HepG2 (cell line): ENCODE data around the gene TM9SF3. TPM values are rescaled to one million over a fixed set of nuclear protein-coding genes. Genes with fewer than 3 reads are reported as not detected.

Experiments
- ARNT2 ChIP-seq: sonication (generic); formaldehyde crosslinking; IDR thresholded peaks from 2 replicates; pipeline ENCODE4 v1.8.0; 2022; ENCODE audit warnings: mild to moderate bottlenecking, low read depth, missing genetic modification reagents, moderate library complexity
- CBX5 ChIP-seq: sonication (generic); formaldehyde crosslinking; IDR thresholded peaks from 2 replicates; pipeline ENCODE4 v1.4.0; 2020; ENCODE audit warnings: missing genetic modification reagents, borderline replicate concordance
- CEBPB ChIP-seq: IDR thresholded peaks from 2 replicates; pipeline ENCODE4 v1.6.1; 2011; ENCODE audit warnings: low read depth, low read length, improper control_type of control experiment, borderline replicate concordance
- EP300 ChIP-seq, 3 experiments: sonication (generic) in 1 of 3; formaldehyde crosslinking in 1 of 3; IDR thresholded peaks; 2 replicates each; pipeline versions ENCODE4 v1.5.1 to v1.6.1; 2011 to 2020; ENCODE audit warnings: low read depth in 2 of 3, low read length in 2 of 3, borderline replicate concordance in 1 of 3, improper control_type of control experiment in 1 of 3, mild to moderate bottlenecking in 1 of 3, missing genetic modification reagents in 1 of 3, moderate library complexity in 1 of 3
- HNRNPK ChIP-seq: fragments of 200-400 bp; formaldehyde crosslinking; IDR thresholded peaks from 2 replicates; pipeline ENCODE4 v1.6.1; 2018; ENCODE audit warnings: low read length, low read depth, moderate library complexity, mild to moderate bottlenecking; ENCODE audit not compliant: poor library complexity, severe bottlenecking
- HOXA9 ChIP-seq: sonication (generic); formaldehyde crosslinking; IDR thresholded peaks from 2 replicates; pipeline ENCODE4 v1.8.1; 2022; ENCODE audit warnings: missing genetic modification reagents, mild to moderate bottlenecking, moderate library complexity, borderline replicate concordance
- KDM4B ChIP-seq: sonication (generic); formaldehyde crosslinking; IDR thresholded peaks from 2 replicates; pipeline ENCODE4 v1.4.0; 2020; ENCODE audit warnings: missing genetic modification reagents
- KLF12 ChIP-seq: sonication (generic); formaldehyde crosslinking; IDR thresholded peaks from 2 replicates; pipeline ENCODE4 v1.4.0; 2020; ENCODE audit warnings: missing genetic modification reagents, borderline replicate concordance
- KLF6 ChIP-seq: IDR thresholded peaks from 2 replicates; pipeline ENCODE4 v1.8.0; 2016; ENCODE audit warnings: missing biosample characterization, missing genetic modification reagents
- MYC ChIP-seq: sonication (generic); formaldehyde crosslinking; IDR thresholded peaks from 2 replicates; pipeline ENCODE4 v1.9.0; 2021; ENCODE audit warnings: missing genetic modification reagents, borderline replicate concordance
- PCBP1 ChIP-seq: fragments of 200-400 bp; formaldehyde crosslinking; IDR thresholded peaks from 2 replicates; pipeline ENCODE4 v1.6.1; 2017; ENCODE audit warnings: mild to moderate bottlenecking, low read depth, low read length, borderline replicate concordance
- PHF20 ChIP-seq: sonication (generic); formaldehyde crosslinking; IDR thresholded peaks from 2 replicates; pipeline ENCODE4 v1.5.0; 2020; ENCODE audit warnings: mild to moderate bottlenecking, missing genetic modification reagents
- RXRB ChIP-seq: IDR thresholded peaks from 2 replicates; pipeline ENCODE4 v1.6.1; 2016; ENCODE audit warnings: borderline replicate concordance, missing genetic modification reagents, missing compliant biosample characterization
- SNAI1 ChIP-seq: sonication (generic); formaldehyde crosslinking; IDR thresholded peaks from 2 replicates; pipeline ENCODE4 v1.5.0; 2020; ENCODE audit warnings: mild to moderate bottlenecking, missing genetic modification reagents, borderline replicate concordance
- SP2 ChIP-seq: sonication (generic); formaldehyde crosslinking; IDR thresholded peaks from 2 replicates; pipeline ENCODE4 v1.5.1; 2020; ENCODE audit warnings: mild to moderate bottlenecking, missing genetic modification reagents
- TBL1XR1 ChIP-seq: fragments of 150-350 bp; IDR thresholded peaks from 2 replicates; pipeline ENCODE4 v1.6.1; 2014; ENCODE audit warnings: borderline replicate concordance, low read length; ENCODE audit not compliant: partially characterized antibody
- U2AF1 ChIP-seq: fragments of 200-400 bp; formaldehyde crosslinking; optimal IDR thresholded peaks from 2 replicates; pipeline ENCODE3; 2017; ENCODE audit warnings: mild to moderate bottlenecking, low read depth, low read length
- YEATS4 ChIP-seq: sonication (generic); formaldehyde crosslinking; IDR thresholded peaks from 2 replicates; pipeline ENCODE4 v1.4.0; 2020; ENCODE audit warnings: missing genetic modification reagents, borderline replicate concordance
- ZC3H13 ChIP-seq: sonication (generic); formaldehyde crosslinking; IDR thresholded peaks from 2 replicates; pipeline ENCODE4 v1.8.1; 2023; ENCODE audit warnings: mild to moderate bottlenecking, missing genetic modification reagents, moderate library complexity
- ZFY ChIP-seq: sonication (generic); formaldehyde crosslinking; IDR thresholded peaks from 2 replicates; pipeline ENCODE4 v1.4.0; 2020; ENCODE audit warnings: missing genetic modification reagents
- ZHX1 ChIP-seq: sonication (generic); formaldehyde crosslinking; IDR thresholded peaks from 2 replicates; pipeline ENCODE4 v1.8.1; 2022; ENCODE audit warnings: low read depth, mild to moderate bottlenecking, missing genetic modification reagents
- ZNF326 ChIP-seq: sonication (generic); formaldehyde crosslinking; IDR thresholded peaks from 2 replicates; pipeline ENCODE4 v1.4.0; 2020; ENCODE audit warnings: missing genetic modification reagents, borderline replicate concordance
- ZNF335 ChIP-seq: sonication (generic); formaldehyde crosslinking; IDR thresholded peaks from 2 replicates; pipeline ENCODE4 v1.4.0; 2020; ENCODE audit warnings: missing genetic modification reagents
- ZNF34 ChIP-seq: sonication (generic); formaldehyde crosslinking; IDR thresholded peaks from 2 replicates; pipeline ENCODE4 v1.4.0; 2020; ENCODE audit warnings: mild to moderate bottlenecking, missing genetic modification reagents, borderline replicate concordance
- polyA plus RNA-seq, 8 experiments: library from polyadenylated mRNA; depleted of rRNA in 3 of 8; stranded (reverse) in 7 of 8; unstranded in 1 of 8; fragments of >200 nt; fragmentation: Illumina TruSeq in 4 of 8; extraction: Trizol in 4 of 8; gene quantifications; 2 replicates each; pipeline versions ENCODE4 v1.2.1 to v1.2.3, GENCODE V29; 2011 to 2016; ENCODE audit warnings: low read depth in 4 of 8, missing spikeins in 1 of 8, mixed read lengths in 1 of 8; ENCODE audit not compliant: insufficient read depth in 1 of 8
- total RNA-seq, 5 experiments: library from RNA; depleted of rRNA; stranded (reverse); fragments of >200 nt; fragmentation: Illumina TruSeq; extraction: Trizol; gene quantifications; 2 replicates each; pipeline ENCODE4 v1.2.3, GENCODE V29; 2016; ENCODE audit warnings: low read depth in 1 of 5
- TF ChIP-seq, protein P1 (sequence below): sonication (generic); formaldehyde crosslinking; IDR thresholded peaks from 2 replicates; pipeline ENCODE4 v1.4.0; 2020; ENCODE audit warnings: missing genetic modification reagents, borderline replicate concordance

Gene TM9SF3
- total and polyA plus RNA-seq, 2 of the 13 experiments (the other 11 are each of a cell fraction or from before 2014, with no cell fraction given), result 43.8 to 120 TPM

DNA sequence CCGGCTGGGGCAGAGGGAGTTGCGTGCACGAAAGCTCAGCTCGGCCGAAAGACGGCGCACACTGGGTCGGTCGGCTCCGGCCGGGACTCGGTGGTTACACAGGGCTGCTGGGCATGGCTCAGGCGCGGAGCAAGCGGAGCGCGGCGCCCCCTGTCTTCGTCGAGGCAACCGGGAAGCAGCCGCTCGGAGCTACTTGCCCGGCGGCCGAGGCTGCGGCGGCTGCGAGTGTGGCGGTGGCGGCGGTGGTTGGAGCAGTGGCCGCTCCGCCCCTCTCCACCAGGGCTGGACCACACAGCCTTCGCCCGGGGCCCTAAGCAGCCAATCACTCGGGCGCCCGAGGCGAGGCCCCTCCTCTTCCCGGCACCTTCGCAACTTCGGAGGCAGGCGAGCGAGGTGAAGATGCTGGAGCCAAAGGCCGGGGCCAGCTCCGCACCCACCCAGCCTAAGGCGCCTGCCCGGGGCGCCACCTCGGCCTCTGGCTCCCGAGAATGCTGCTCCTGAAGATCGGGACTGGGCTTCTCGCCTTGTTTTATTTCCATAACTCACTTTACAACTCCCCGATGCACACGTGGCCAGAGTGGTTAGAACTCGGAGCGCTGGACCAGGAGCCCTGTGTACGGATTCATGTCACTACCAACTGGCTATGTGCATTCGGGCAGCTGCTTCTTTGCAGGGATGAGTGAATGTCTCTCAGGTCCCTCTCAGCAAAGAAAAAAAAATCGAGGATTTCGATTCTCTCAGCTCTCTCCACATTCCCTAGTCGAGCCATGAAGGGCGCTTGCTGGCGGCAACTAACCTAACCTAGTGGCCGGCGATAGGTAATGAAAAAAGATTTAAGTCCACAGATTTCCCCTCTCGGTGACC lies 72.9 kb downstream of the TM9SF3 start, which contains the start of gene TLL2 (continued):
- TF ChIP-seq ZHX1 (CRISPR knock-in tag) (0 out of 2 replicates have a peak, but pooled peaks have one; percentile 26), KDM4B (0 out of 2 replicates have a peak, but pooled peaks have one; percentile 22), MYC (CRISPR knock-in tag) (peak; percentile 63), ZNF34 (CRISPR knock-in tag) (no peak), ZNF335 (CRISPR knock-in tag) (no peak), ARNT2 (peak; percentile 39; the same call in 1 of the 2 replicates), RXRB (CRISPR knock-in tag) (0 out of 2 replicates have a peak, but pooled peaks have one; percentile 13), PCBP1 (0 out of 2 replicates have a peak, but pooled peaks have one; percentile 17), HOXA9 (CRISPR knock-in tag) (no peak), U2AF1 (peak; percentile 47), SNAI1 (CRISPR knock-in tag) (peak; percentile 69; the same call in 1 of the 2 replicates), YEATS4 (CRISPR knock-in tag) (0 out of 2 replicates have a peak, but pooled peaks have one; percentile 46), ZNF326 (CRISPR knock-in tag) (no peak), KLF6 (CRISPR knock-in tag) (peak; percentile 31; the same call in 1 of the 2 replicates), KLF12 (peak; percentile 51; the same call in 1 of the 2 replicates), HNRNPK (peak; percentile 68), ZC3H13 (CRISPR knock-in tag) (0 out of 2 replicates have a peak, but pooled peaks have one; percentile 39), PHF20 (CRISPR knock-in tag) (0 out of 2 replicates have a peak, but pooled peaks have one; percentile 38), SP2 (CRISPR knock-in tag) (peak; percentile 80), EP300 (IDR thresholded peaks at IDR 0.05; ENCODE audit: low read depth in 2 of 2, low read length in 2 of 2) (no peak), EP300 (CRISPR knock-in tag; IDR thresholded peaks at IDR 0.05; ENCODE audit: borderline replicate concordance) (no peak), CBX5 (0 out of 2 replicates have a peak, but pooled peaks have one; percentile 25), CEBPB (no peak), TBL1XR1 (no peak), ZFY (CRISPR knock-in tag) (peak; percentile 49)
- TF ChIP-seq, protein P1, sequence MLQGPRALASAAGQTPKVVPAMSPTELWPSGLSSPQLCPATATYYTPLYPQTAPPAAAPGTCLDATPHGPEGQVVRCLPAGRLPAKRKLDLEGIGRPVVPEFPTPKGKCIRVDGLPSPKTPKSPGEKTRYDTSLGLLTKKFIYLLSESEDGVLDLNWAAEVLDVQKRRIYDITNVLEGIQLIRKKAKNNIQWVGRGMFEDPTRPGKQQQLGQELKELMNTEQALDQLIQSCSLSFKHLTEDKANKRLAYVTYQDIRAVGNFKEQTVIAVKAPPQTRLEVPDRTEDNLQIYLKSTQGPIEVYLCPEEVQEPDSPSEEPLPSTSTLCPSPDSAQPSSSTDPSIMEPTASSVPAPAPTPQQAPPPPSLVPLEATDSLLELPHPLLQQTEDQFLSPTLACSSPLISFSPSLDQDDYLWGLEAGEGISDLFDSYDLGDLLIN, result no peak
